GM12873 (cell line): ENCODE measurements around the gene SLF2.

Source experiments
- CTCF ChIP-seq: IDR thresholded peaks from 2 replicates; pipeline ENCODE4 v1.5.1; 2012; ENCODE audit warnings: low read depth, mild to moderate bottlenecking, moderate library complexity, low read length, control low read depth; ENCODE audit not compliant: insufficient read depth; ENCODE audit errors: missing control alignments

Gene SLF2

DNA sequence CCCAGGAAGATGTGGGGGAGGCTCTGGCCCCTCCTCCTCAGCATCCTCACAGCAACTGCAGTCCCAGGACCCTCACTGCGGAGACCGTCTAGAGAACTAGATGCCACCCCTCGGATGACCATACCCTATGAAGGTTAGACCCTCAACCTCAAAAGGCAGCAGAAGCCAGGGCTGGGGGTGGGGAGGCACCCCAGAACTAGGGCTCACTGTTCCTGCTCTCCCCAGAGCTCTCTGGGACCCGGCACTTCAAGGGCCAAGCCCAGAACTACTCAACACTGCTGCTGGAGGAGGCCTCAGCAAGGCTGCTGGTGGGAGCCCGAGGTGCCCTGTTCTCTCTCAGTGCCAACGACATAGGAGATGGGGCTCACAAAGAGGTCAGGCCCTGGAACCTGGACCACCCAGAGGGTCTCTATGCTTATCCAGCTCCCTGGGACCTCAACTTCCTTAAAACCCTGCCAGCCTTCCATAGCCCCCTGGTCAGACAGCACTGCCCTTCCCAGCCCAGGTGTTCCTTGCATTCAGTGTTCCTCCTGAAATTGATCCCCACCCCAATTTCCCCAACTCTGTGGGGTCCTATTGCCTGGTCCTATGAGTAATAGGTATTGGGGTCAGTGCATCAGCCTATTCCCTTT lies 60.3 kb downstream of the SLF2 start:
- TF ChIP-seq CTCF = no peak

- TF ChIP-seq CTCF = no peak
Observed at GRCh38 chr10:100976906-100977305, 64.1 kb downstream of the SLF2 start.

DNA sequence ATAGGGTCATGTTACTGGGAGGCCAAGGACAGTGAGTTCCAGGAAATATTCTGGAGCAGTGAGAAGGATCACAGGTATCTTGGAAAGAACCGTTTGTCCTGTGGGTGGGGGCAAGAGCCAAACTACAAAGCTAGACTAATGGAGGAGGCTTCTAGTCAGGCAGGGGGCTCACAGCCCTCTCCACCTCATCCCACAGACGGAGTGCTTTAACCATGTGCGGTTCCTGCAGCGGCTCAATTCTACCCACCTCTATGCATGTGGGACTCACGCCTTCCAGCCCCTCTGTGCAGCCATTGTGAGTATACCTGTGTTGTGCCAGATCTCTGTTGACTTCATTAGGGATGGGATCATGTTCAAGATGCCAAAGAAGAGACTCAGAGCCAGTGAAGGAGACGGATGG lies 64.7 kb downstream of the SLF2 start:
- TF ChIP-seq CTCF = no peak

GRCh38 chr10:100978121-100978900 lies 65.5 kb downstream of the SLF2 start:
- no peak for TF ChIP-seq CTCF

DNA sequence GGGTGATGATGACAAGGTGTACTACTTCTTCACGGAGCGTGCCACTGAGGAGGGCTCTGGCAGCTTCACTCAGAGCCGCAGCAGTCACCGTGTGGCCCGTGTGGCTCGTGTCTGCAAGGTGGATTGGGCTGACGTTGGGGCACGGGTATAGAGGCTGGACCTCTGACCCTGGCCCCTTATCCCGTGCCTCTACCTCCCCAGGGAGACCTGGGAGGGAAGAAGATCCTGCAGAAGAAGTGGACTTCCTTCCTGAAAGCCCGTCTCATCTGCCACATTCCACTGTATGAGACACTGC lies 66.1 kb downstream of the SLF2 start:
- TF ChIP-seq CTCF = no peak

- TF ChIP-seq CTCF = no peak
Observed at GRCh38 chr10:100979791-100980272, 67.1 kb downstream of the SLF2 start.

- no peak for TF ChIP-seq CTCF
Observed at GRCh38 chr10:100980311-100980710, 67.5 kb downstream of the SLF2 start.
